Lower lobe of right lung (tissue), 2 donors: ENCODE measurements around the gene SPPL2C. TPM values are rescaled to one million over a fixed set of nuclear protein-coding genes. Genes with fewer than 3 reads are reported as not detected.

Experiments
- ATAC-seq, 2 donors: fragments of 200-7000 bp; cut with Tn5 transposase; one replicate each; pipeline ENCODE4 v1.9.1; 2020 to 2022; ENCODE audit warnings: mild to moderate bottlenecking in 2 of 2, moderate library complexity in 2 of 2
- DNase-seq: peaks from one replicate; pipeline ENCODE4 v3.0.0-alpha.2; 2020
- H3K27ac ChIP-seq: fragments of 200-600 bp; one replicate; pipeline ENCODE4 v1.8.0; 2022
- H3K27me3 ChIP-seq: fragments of 200-600 bp; one replicate; pipeline ENCODE4 v1.8.0; 2022; ENCODE audit warnings: low read depth
- H3K36me3 ChIP-seq: fragments of 200-600 bp; one replicate; pipeline ENCODE4 v1.8.0; 2022; ENCODE audit warnings: mild to moderate bottlenecking
- H3K4me1 ChIP-seq: fragments of 200-600 bp; one replicate; pipeline ENCODE4 v1.8.0; 2022
- H3K4me3 ChIP-seq: fragments of 200-600 bp; one replicate; pipeline ENCODE4 v1.8.0; 2022; ENCODE audit warnings: mild to moderate bottlenecking
- H3K9me3 ChIP-seq: fragments of 200-600 bp; one replicate; pipeline ENCODE4 v1.8.0; 2022
- CTCF ChIP-seq: fragments of 200-600 bp; IDR thresholded peaks from one replicate; pipeline ENCODE4 v1.8.0; 2022; ENCODE audit warnings: antibody characterized with exemption, mild to moderate bottlenecking
- intact Hi-C: fragments of 100-400 bp; cut with DNase I; formaldehyde crosslinking; loops from one replicate; pipeline ENCODE4 v1.11.0; 2022
- total RNA-seq: library from RNA; stranded (reverse); fragmentation: NEBNext Ultra II Directional; extraction: Animal tissue kit (Norgen Biotek cat#: 25700); gene quantifications from one replicate; pipeline ENCODE4 v1.2.1, GENCODE V29; 2021
- donor health status: DM: no; HTN: yes; CAD: no; lungs with severe emphysema.

Gene SPPL2C
- total RNA-seq, 1 donor from 2014 or later, result not detected

DNA sequence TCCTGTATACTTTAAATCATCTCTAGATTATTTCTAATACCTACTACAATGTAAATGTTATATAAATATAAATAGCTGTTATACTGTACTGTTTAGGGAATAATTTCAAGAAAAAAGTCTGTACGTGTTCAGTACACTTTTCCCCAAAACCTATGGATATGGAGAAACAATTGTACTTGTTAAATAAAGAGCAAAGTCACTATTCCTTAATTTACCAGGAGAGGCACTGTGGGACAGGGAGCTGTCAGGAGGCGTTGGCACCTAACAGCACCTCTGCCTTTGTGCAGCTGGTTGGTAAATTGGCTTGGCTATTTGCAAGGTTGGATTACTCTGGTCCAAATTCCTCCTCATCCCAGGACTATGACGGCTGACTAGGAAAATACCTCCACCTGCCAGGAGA, 32.6 kb upstream of the SPPL2C start:
- intact Hi-C loops, result no loop called here
- Histone ChIP-seq H3K9me3 (no peaks in the 10 kb centered on the region), H3K27ac (no peak overlapping the region), H3K4me1 (no peaks in the 10 kb centered on the region), H3K36me3 (no peaks in the 10 kb centered on the region), H3K4me3 (no peak overlapping the region), H3K27me3 (peaks cover 12% of the 10 kb centered on the region)
- ATAC-seq (no peak), DNase-seq (no peak)
- no peak for TF ChIP-seq CTCF

GRCh38 chr17:45813048-45813725, 31.5 kb upstream of the SPPL2C start:
- Histone ChIP-seq H3K4me1 (no peaks in the 10 kb centered on the region), H3K27ac (no peak overlapping the region), H3K9me3 (no peaks in the 10 kb centered on the region), H3K36me3 (no peaks in the 10 kb centered on the region), H3K27me3 (peaks cover 10% of the 10 kb centered on the region), H3K4me3 (no peak overlapping the region)
- DNase-seq (no peak), ATAC-seq (no peak)
- intact Hi-C loops, result no loop called here
- no peak for TF ChIP-seq CTCF

- TF ChIP-seq CTCF, result no peak
- DNase-seq (no peak), ATAC-seq (no peak)
- intact Hi-C loops, result no loop called here
- H3K27ac ChIP-seq, result no peak overlapping the region
- no peaks in the 10 kb centered on the region for H3K9me3 ChIP-seq
- H3K36me3 ChIP-seq, result no peaks in the 10 kb centered on the region
- H3K4me3 ChIP-seq, result no peak overlapping the region
- no peaks in the 10 kb centered on the region for H3K4me1 ChIP-seq
- H3K27me3 ChIP-seq, result peaks cover 10% of the 10 kb centered on the region
These were observed 29.8 kb upstream of the SPPL2C start for GRCh38 chr17:45814622-45815606.

- DNase-seq (no peak), ATAC-seq (no peak)
- Histone ChIP-seq H3K27ac (no peak overlapping the region), H3K4me1 (no peaks in the 10 kb centered on the region), H3K27me3 (peaks cover 10% of the 10 kb centered on the region), H3K9me3 (no peaks in the 10 kb centered on the region), H3K36me3 (no peaks in the 10 kb centered on the region), H3K4me3 (no peak overlapping the region)
- intact Hi-C loops, result no loop called here
- TF ChIP-seq CTCF, result no peak
These were observed 28.9 kb upstream of the SPPL2C start for GRCh38 chr17:45815752-45816151.

- Histone ChIP-seq H3K27ac (no peak overlapping the region), H3K4me1 (no peaks in the 10 kb centered on the region), H3K36me3 (no peaks in the 10 kb centered on the region), H3K9me3 (no peaks in the 10 kb centered on the region), H3K4me3 (no peak overlapping the region), H3K27me3 (peaks cover 6% of the 10 kb centered on the region)
- intact Hi-C loops, result no loop called here
- peak; percentile 68 for DNase-seq
- peak; percentile 28 to 84 for ATAC-seq
- TF ChIP-seq CTCF, result no peak
These were observed 26.6 kb upstream of the SPPL2C start for GRCh38 chr17:45818041-45818440.
